ENCODE measurements around the gene TBX6.
"Not testable (repeated sequence)": the region's sequence is repeated elsewhere in the genome, so short reads cannot be mapped to it uniquely, and the experiment has no call there.

Gene TBX6

DNA sequence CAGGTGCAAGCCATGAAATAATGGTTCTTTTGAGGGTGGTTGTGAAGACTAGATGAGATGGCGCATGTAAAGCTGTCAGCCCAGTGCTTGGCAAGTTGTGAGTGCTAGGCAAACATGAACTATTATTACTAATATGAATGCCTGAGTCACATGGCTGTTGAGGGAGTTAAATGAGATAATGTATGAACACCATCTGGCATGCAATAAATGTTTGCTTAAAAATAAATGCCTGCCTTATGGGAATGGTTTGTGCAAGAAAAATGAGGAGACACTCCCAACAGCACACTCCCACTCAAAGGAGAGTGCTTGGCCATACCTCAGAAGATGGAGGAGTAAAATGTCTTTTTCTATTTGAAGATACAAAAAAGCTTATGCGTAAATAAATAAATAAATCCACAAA, 27.7 kb upstream of the TBX6 start:
- H3K4me3 Mint-ChIP-seq: no peak overlapping the region
- H3K9me3 Mint-ChIP-seq (ENCODE audit: low read depth): no peaks in the 10 kb centered on the region
- no peaks in the 10 kb centered on the region for H3K27me3 Mint-ChIP-seq
- no peaks in the 10 kb centered on the region for H3K36me3 Mint-ChIP-seq
- no peak overlapping the region for H3K27ac Mint-ChIP-seq
- H3K4me1 Mint-ChIP-seq (ENCODE audit: low read depth): peaks cover 24% of the 10 kb centered on the region

DNA sequence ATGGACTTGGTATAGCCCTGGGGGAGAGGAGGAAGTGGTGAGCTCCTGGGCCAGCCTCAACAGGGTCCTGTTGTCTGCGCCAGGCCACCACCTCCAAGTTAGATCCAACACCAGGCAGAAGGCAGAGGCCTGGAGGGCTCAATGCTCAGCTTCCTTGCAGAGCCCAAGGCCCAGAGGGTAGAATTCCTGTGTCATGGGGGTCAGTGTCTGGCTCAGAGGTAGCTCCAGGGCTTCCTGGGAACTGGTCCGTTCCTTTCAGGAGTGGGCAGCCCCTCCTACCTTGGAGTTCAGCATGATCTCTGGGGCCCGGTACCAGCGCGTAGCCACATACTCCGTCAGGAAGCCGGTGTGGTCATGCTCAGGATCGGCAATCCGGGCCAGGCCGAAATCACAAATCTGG, 26.0 kb upstream of the TBX6 start:
- H3K9me3 Mint-ChIP-seq (ENCODE audit: low read depth): no peaks in the 10 kb centered on the region
- no peaks in the 10 kb centered on the region for H3K27me3 Mint-ChIP-seq
- H3K4me3 Mint-ChIP-seq: no peak overlapping the region
- H3K27ac Mint-ChIP-seq: no peak overlapping the region
- no peaks in the 10 kb centered on the region for H3K36me3 Mint-ChIP-seq
- H3K4me1 Mint-ChIP-seq (ENCODE audit: low read depth): peaks cover 22% of the 10 kb centered on the region

DNA sequence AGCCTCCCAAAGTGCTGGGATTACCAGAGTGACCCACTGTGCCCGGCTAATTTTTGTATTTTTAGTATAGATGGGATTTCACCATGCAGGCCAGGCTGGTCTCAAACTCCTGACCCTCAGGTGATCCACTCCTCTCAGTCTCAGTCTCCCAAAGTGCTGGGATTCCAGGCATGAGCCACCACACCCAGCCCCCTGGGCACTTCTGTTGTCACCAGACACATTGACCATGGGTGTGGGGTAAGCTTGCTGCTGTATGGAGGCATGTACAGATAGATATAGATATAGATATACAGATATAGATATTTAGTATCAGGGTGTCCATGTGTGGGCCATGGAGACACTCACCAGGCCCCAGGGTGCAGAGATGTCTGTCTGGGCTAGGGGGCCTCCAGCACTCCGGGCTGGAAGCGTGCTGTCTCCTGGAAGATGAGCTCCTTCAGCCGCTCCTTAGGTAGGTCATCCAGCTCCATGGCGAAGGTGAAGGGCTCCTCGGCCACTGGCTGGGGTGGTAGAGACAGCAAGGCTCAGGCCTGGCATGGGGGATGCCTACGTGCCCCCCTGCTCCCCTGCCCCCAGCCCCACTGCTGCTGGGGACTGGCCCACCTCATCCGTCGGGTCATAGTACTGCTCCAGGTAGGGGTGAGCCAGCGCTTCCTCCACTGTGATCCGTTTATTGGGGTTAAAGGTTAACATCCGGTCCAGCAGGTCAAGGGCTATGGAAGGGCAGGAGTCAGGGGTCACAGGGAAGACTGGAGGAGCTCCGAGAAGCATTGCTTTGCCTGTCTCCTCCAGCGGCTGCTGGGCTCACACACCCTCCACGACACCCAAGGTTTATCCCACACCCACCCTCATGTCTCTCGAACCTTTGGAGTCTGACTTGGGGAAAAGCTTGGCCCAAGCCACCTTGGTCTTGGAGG, 24.8 kb upstream of the TBX6 start:
- no peak overlapping the region for H3K27ac Mint-ChIP-seq
- H3K27me3 Mint-ChIP-seq: no peaks in the 10 kb centered on the region
- no peak overlapping the region for H3K4me3 Mint-ChIP-seq
- no peaks in the 10 kb centered on the region for H3K36me3 Mint-ChIP-seq
- H3K9me3 Mint-ChIP-seq (ENCODE audit: low read depth): no peaks in the 10 kb centered on the region
- peaks cover 15% of the 10 kb centered on the region for H3K4me1 Mint-ChIP-seq (ENCODE audit: low read depth)

DNA sequence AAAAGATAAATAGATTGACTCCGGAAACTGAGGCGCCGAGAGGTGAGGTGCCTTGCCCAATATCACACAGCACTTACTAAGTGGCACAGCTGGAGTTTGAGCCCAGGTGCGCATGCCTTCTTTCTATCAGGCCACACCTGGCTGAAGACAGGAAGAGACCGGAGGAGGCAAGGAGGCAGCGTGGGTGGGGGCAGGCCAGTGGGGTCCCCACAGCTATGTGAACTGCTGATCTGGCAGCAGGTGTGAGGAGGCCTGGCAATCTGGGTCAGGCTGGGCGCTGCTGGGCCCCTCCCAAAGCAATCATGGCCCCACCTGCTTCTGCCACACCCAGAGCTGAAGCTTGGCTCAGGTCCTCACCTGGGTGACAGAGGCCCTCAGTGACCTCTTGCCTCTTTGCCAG, 23.5 kb upstream of the TBX6 start:
- Mint-ChIP-seq H3K36me3 (no peaks in the 10 kb centered on the region), H3K4me1 (ENCODE audit: low read depth) (peaks cover 7% of the 10 kb centered on the region), H3K27ac (no peak overlapping the region), H3K27me3 (no peaks in the 10 kb centered on the region), H3K4me3 (no peak overlapping the region), H3K9me3 (ENCODE audit: low read depth) (no peaks in the 10 kb centered on the region)

DNA sequence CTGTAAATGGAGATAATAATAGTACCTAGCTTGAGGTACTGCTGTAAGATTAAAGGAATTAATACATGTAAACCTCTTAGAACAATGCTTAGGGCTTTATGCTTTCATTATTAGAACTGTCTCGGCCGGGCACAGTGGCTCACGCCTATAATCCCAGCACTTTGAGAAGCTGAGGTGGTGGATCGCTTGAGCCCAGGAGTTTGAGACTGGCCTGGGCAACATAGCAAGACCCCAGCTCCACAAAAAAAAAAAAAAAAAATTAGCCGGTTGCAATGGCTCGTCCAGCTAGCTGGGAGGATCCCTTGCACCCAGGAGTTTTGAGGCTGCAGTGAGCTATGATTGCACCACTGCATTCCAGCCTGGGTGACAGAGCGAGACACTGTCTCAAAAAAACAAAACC, 23.1 kb upstream of the TBX6 start:
- not testable (repeated sequence) for H3K9me3 Mint-ChIP-seq (ENCODE audit: low read depth); H3K27me3 Mint-ChIP-seq; H3K36me3 Mint-ChIP-seq; H3K27ac Mint-ChIP-seq; H3K4me3 Mint-ChIP-seq; H3K4me1 Mint-ChIP-seq (ENCODE audit: low read depth)

DNA sequence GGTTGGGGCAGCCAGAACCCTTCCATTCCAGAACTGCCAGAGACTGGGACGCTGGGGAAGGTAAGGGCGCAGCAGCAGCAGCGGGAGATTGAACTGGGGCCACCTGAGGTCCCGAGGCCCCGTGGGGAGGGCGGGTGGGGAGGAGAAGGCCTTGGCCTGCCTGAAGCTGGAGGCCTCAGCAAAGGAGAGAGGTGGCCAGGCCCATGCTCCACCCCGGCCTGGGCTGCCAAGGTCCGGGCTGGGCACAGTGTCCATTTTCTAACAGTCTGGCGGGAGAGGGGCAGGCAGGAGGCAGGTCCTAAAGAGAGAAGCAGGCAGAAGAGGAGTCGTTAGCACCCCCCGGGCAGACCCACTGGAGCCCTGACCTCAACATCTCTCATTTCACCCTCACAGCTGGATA, 22.7 kb upstream of the TBX6 start:
- H3K27ac Mint-ChIP-seq: no peak overlapping the region
- H3K4me3 Mint-ChIP-seq: no peak overlapping the region
- H3K9me3 Mint-ChIP-seq (ENCODE audit: low read depth): no peaks in the 10 kb centered on the region
- H3K4me1 Mint-ChIP-seq (ENCODE audit: low read depth): peaks cover 1% of the 10 kb centered on the region
- H3K27me3 Mint-ChIP-seq: no peaks in the 10 kb centered on the region
- no peaks in the 10 kb centered on the region for H3K36me3 Mint-ChIP-seq

DNA sequence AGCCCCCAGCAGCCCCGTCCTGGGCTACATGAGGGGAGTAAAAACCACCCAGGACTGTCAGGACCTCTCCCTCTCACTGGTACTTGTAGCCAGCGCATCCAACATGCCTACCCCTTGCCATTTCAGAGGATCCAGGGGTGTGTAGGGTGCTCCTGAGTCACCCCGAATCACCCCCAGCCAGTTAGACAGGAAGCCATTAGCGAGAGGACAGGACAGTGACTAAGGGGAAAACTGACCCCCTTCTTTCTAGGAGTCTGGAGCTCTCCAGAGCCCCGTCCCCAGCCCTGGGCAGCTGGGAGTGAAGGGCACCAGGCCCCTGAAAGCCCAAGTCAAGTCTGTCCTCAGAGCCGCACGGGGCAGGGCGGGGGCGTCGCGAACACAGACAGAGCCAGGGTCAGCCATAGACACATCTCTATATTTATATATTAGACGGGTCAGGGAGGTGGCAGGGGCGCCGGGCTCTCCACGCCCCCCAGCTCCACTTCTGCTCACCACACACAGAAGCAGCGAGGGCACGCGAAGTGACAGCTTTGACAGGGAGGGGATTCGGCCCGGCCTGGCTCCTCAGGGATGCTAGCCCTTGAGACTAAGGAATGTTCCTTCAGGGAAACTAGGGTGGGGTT, 22.1 kb upstream of the TBX6 start:
- H3K27me3 Mint-ChIP-seq: no peaks in the 10 kb centered on the region
- no peaks in the 10 kb centered on the region for H3K36me3 Mint-ChIP-seq
- no peaks in the 10 kb centered on the region for H3K4me1 Mint-ChIP-seq (ENCODE audit: low read depth)
- H3K27ac Mint-ChIP-seq: no peak overlapping the region
- no peaks in the 10 kb centered on the region for H3K9me3 Mint-ChIP-seq (ENCODE audit: low read depth)
- H3K4me3 Mint-ChIP-seq: no peak overlapping the region

DNA sequence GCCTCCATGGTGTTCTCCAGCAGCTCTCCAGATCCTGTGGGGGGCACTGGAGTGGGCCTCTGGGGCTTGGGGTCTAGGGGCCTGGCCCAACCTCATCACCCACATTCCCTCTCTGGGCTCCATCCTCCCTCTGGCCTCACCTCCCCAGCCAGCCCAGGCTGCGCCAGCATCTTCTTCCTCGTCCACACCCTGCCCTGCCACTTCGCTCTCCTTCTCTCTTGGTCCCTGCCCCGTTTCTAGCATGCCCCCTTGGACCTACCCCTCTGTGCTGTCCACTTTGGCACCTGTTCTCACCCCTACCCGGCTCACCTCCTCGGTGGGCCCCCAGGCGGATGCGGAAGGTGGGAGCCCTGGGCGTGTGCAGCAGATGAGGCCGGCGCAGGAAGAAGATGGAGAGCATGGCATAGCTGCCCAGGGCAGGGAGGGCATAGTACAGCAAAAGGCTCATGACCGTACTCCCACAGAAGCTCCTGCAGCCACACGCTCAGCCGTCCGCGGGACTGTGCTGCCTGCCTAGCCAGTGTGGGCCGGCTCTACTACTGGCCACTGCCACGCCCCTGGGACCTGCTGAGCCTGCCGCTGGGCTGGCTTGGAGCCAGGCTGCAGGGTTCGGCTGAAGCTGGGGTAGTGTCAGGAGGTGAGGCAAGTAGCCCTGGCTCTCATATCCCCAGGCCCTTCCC, 21.4 kb upstream of the TBX6 start, which contains the start of gene GDPD3:
Gene GDPD3, minus strand, starts transcription at position 507 of the 680 bp plus-strand sequence. Its CDS starts 59 bp downstream, at position 448.
- Mint-ChIP-seq H3K27ac (no peak within 1 kb of the TSS), H3K9me3 (ENCODE audit: low read depth) (no peaks in the 10 kb centered on the region), H3K4me1 (ENCODE audit: low read depth) (no peaks in the 10 kb centered on the region), H3K27me3 (no peaks in the 10 kb centered on the region), H3K36me3 (no peaks in the 10 kb centered on the region), H3K4me3 (no peak within 1 kb of the TSS)

DNA sequence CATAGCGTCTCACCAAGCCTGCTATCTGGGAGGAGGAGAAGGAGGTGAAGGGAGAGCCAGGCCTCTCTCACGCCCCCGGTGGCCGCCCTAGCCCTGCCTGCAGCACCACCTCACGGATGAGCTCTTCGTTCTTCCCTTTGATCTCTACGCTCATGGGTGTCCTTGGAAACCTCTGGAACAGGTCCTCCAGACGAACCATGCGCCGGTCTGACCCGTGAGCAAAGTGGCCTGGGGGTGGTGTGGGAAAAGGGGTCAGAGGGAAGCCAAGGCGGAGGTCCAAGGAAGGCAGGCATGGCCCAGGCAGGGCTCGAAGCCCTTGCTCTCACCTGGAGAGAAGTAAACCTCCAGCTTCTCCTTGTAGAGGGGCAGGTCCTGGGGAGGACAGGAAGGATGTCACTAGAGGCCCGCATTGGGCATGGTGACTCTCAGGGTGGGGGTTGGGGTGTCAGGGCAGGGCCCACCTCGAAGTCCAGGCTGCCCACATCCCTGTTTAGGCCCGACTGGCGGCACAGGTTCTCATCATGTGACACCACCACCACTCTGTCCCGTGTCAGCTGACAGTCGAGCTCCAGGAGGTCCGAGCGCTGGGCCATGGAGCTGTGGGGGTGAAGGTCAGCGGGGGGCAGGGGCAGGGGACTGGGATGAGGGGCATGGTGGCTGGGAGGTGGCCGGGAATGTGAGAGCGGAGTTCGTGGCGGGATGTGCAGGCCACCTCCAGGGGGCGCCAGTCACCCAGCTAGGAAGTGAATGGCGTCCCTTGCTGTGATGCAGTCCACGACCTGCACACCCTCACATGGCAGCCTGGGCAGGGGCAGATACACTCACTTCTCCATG, 20.7 kb upstream of the TBX6 start:
- H3K4me1 Mint-ChIP-seq (ENCODE audit: low read depth): no peaks in the 10 kb centered on the region
- H3K9me3 Mint-ChIP-seq (ENCODE audit: low read depth): no peaks in the 10 kb centered on the region
- no peak overlapping the region for H3K4me3 Mint-ChIP-seq
- no peaks in the 10 kb centered on the region for H3K27me3 Mint-ChIP-seq
- no peak overlapping the region for H3K27ac Mint-ChIP-seq
- H3K36me3 Mint-ChIP-seq: no peaks in the 10 kb centered on the region

DNA sequence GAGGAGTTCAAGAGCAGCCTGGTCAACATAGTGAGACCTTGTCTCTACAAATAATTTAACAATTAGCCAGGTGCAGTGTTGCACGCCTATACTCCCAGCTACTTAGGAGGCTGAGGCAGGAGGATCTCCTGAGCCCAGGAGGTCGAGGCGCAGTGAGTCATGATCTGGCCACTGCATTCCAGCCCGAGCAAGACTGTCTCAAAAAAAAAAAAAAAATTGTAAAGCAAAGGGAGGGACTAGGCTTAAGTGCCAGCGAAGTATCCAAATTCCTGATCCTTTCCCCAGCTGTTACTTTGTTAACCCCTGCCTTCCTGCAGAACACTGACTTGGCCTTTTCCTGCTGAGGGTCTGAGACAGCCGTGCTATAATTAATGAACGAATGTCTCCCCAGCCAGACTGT, 18.9 kb upstream of the TBX6 start:
- H3K36me3 Mint-ChIP-seq: no peaks in the 10 kb centered on the region
- no peak overlapping the region for H3K27ac Mint-ChIP-seq
- no peak overlapping the region for H3K4me3 Mint-ChIP-seq
- H3K4me1 Mint-ChIP-seq (ENCODE audit: low read depth): no peaks in the 10 kb centered on the region
- no peaks in the 10 kb centered on the region for H3K27me3 Mint-ChIP-seq
- H3K9me3 Mint-ChIP-seq (ENCODE audit: low read depth): no peaks in the 10 kb centered on the region

DNA sequence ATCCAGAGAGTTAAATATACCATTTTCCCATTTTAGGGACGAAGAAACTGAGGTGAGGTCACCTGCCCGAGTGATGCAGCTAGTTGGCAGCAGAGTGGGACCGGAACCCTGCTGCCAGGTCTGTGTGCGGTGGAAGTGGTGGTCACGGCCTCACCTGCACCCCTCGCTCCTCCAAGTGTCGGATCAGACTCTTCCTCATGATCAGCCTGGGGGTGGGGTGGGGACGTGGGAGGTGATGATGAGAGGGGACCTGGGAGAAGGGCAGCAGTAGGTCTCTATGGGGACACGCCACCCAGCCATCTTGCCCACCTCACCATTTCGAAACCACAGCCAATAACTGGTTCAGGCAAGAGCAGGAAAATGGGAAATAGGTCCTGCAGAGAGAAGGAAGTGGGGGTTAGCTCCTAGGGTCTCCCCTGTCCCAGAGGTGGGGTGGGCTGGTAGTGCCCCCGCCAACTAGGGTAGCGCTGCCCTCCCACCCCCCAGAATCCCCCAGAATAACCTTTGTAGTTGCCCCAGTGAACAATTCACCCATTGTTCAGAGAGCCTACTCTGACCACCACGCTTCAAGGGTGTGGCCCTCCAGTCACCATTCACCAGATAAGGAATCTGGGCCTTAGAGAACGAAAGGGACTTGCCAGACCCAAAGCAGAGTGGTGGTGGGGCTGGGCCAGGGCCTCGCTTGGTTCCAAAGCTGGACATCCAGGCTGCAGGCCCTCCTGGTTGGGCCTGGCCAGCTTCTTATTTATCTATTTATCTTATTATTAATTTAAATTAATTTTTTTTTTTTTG, 16.5 kb upstream of the TBX6 start:
- Mint-ChIP-seq H3K27ac (no peak overlapping the region), H3K9me3 (ENCODE audit: low read depth) (no peaks in the 10 kb centered on the region), H3K36me3 (peaks cover 10% of the 10 kb centered on the region)

DNA sequence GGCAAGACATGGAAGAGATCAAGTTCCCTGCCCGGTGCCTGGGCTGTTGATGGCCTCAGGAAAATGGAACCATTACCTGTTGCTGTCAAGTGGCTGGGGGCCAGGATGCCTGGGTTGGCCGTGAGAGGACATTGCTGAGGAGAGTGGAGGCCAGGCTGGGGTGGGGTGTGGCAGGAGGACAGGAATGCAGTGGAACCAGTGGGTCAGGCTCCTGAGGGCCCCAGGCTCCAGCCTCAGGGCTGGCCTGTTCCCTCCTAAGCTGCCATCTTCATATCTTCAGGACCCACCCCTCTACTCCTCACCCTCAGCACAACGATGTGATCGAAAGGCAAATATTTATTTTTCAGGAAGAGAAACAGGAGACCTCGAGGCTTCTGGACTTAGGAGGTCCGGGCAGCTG, 12.8 kb upstream of the TBX6 start:
- no peaks in the 10 kb centered on the region for H3K9me3 Mint-ChIP-seq (ENCODE audit: low read depth)

More for the DNA sequence above, 16.5 kb upstream of the TBX6 start:
- H3K4me1 Mint-ChIP-seq (ENCODE audit: low read depth): no peaks in the 10 kb centered on the region
- H3K27me3 Mint-ChIP-seq: no peaks in the 10 kb centered on the region
- no peak overlapping the region for H3K4me3 Mint-ChIP-seq

DNA sequence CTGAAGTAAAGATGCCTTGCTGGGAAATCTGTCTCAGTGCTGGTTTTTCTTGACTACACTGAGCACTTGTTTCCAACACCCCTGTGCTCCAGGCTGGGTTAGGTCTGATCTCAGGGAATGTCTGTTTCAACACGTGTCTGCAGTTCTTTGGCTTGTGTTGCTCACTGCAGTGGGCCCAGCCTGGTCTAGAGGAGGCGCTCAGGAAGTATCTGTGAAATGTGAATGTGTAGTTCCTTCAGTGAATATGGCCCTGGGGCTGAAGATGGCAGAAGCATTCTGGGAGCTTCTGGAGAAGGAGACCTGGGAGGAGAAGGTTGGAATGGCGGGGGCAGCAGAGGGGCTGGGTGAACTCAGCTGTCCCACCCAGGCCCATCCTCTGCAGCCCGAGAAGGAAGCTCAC, 12.4 kb upstream of the TBX6 start:
- Mint-ChIP-seq H3K36me3 (peaks cover 10% of the 10 kb centered on the region), H3K27ac (peak overlapping the region; percentile 42), H3K27me3 (no peaks in the 10 kb centered on the region), H3K4me3 (no peak overlapping the region), H3K9me3 (ENCODE audit: low read depth) (no peaks in the 10 kb centered on the region), H3K4me1 (ENCODE audit: low read depth) (no peaks in the 10 kb centered on the region)

More for the DNA sequence above, 12.8 kb upstream of the TBX6 start:
- H3K27me3 Mint-ChIP-seq: no peaks in the 10 kb centered on the region
- H3K27ac Mint-ChIP-seq: no peak overlapping the region
- no peak overlapping the region for H3K4me3 Mint-ChIP-seq
- no peaks in the 10 kb centered on the region for H3K4me1 Mint-ChIP-seq (ENCODE audit: low read depth)
- peaks cover 10% of the 10 kb centered on the region for H3K36me3 Mint-ChIP-seq
